Gastroesophageal sphincter (tissue), 3 donors: ENCODE measurements around the gene DBP.

Experiments used
- CTCF ChIP-seq, 4 experiments: fragments of 200-600 bp in 2 of 4; fragments of 450-650 bp in 2 of 4; sonication (generic) in 1 of 4; IDR thresholded peaks; one replicate each; pipeline ENCODE4 v1.5.1; 2017 to 2019; ENCODE audit warnings: antibody characterized with exemption in 4 of 4, mild to moderate bottlenecking in 2 of 4, moderate library complexity in 2 of 4
- EP300 ChIP-seq: sonication (generic); formaldehyde crosslinking; IDR thresholded peaks from one replicate; pipeline ENCODE4 v1.6.1; 2017; ENCODE audit warnings: antibody characterized with exemption, mild to moderate bottlenecking
- POLR2A ChIP-seq, 2 donors: fragments of 450-650 bp; IDR thresholded peaks; one replicate each; pipeline ENCODE4 v1.6.1; 2017; ENCODE audit warnings: antibody characterized with exemption in 2 of 2, mild to moderate bottlenecking in 2 of 2, moderate library complexity in 1 of 2
- POLR2AphosphoS5 ChIP-seq: sonication (generic); formaldehyde crosslinking; IDR thresholded peaks from one replicate; pipeline ENCODE4 v1.6.1; 2017; ENCODE audit warnings: antibody characterized with exemption

- TF ChIP-seq CTCF (IDR thresholded peaks at IDR 0.05), result no peak
- no peak for TF ChIP-seq POLR2AphosphoS5
- no peak for TF ChIP-seq EP300
- no peak for TF ChIP-seq POLR2A (IDR thresholded peaks at IDR 0.05)
These were observed 967 bp downstream of the DBP start for GRCh38 chr19:48635966-48636858.
